GM12872 (cell line): ENCODE results near the gene ZBTB5.

Source experiments
- TF ChIP-seq, protein P1 (sequence below): IDR thresholded peaks from 3 replicates; pipeline ENCODE4 v1.5.1; 2011; ENCODE audit warnings: low read depth, mild to moderate bottlenecking, low read length, moderate library complexity; ENCODE audit not compliant: insufficient read depth

Gene ZBTB5

GRCh38 chr9:37441776-37442370, 23.4 kb downstream of the ZBTB5 start:
- TF ChIP-seq, protein P1, sequence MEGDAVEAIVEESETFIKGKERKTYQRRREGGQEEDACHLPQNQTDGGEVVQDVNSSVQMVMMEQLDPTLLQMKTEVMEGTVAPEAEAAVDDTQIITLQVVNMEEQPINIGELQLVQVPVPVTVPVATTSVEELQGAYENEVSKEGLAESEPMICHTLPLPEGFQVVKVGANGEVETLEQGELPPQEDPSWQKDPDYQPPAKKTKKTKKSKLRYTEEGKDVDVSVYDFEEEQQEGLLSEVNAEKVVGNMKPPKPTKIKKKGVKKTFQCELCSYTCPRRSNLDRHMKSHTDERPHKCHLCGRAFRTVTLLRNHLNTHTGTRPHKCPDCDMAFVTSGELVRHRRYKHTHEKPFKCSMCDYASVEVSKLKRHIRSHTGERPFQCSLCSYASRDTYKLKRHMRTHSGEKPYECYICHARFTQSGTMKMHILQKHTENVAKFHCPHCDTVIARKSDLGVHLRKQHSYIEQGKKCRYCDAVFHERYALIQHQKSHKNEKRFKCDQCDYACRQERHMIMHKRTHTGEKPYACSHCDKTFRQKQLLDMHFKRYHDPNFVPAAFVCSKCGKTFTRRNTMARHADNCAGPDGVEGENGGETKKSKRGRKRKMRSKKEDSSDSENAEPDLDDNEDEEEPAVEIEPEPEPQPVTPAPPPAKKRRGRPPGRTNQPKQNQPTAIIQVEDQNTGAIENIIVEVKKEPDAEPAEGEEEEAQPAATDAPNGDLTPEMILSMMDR, result no peak

GRCh38 chr9:37438359-37438758, 26.9 kb downstream of the ZBTB5 start:
- TF ChIP-seq, protein P1, result no peak

DNA sequence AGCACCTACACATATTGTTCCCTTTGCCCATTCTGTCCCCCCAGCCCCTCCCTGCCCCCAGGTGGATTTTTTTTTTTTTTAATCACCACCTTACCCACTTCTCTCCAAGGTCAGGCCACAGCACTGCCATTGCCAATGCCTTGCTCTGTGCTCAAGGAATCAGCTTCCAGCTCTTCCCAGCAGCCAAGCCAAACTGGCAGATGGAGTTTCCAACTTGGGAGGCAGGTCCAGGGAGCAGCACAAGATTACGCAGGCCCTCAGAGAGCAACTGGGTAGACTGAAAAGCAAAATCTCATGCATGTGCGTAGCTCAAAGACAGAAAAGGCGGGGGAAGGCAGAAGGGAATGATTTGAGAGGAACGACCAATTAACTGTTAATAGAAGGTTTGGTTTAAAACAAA, 27.6 kb downstream of the ZBTB5 start:
- TF ChIP-seq, protein P1, result no peak

GRCh38 chr9:37437010-37437409, 28.2 kb downstream of the ZBTB5 start:
- TF ChIP-seq, protein P1, result no peak

DNA sequence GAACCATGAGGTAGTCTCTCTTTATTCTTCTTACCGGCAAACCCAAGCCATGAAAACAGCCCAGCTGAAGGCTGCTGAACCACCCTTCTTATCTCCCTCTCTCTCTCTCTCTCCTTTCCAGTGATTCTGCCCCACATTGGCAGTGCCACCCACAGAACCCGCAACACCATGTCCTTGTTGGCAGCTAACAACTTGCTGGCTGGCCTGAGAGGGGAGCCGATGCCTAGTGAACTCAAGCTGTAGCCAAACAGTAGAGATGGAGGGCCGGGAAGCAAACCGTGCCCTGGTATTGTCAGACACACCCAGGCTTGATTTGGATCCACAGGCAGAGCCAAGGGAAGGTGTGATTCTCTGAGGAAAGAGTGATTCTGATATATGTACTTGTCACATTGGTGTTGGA, 28.7 kb downstream of the ZBTB5 start:
- TF ChIP-seq, protein P1, result no peak

- TF ChIP-seq, protein P1, result no peak
These were observed 31.3 kb downstream of the ZBTB5 start for GRCh38 chr9:37433867-37434371.

GRCh38 chr9:37432020-37432419, 33.2 kb downstream of the ZBTB5 start:
- TF ChIP-seq, protein P1, result no peak
